NCI-H2227 treated with DMSO at 0.1 percent for 48 hours (cell line): ENCODE data around the gene KIAA0232.
"Not testable (repeated sequence)": the region's sequence is repeated elsewhere in the genome, so short reads cannot be mapped to it uniquely, and the experiment has no call there.

Experiments used
- DNase-seq: peaks from one replicate; lab custom pipeline; 2025; lab: John Stamatoyannopoulos, UW

The KIAA0232 gene

DNA sequence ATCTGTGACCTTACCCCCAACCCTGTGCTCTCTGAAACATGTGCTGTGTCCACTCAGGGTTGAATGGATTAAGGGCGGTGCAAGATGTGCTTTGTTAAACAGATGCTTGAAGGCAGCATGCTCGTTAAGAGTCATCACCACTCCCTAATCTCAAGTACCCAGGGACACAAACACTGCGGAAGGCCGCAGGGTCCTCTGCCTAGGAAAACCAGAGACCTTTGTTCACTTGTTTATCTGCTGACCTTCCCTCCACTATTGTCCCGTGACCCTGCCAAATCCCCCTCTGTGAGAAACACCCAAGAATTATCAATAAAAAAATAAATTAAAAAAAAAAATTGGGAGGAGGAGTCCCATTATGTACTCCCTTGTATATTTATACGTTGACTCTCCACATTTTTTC, 26.2 kb upstream of the KIAA0232 start:
- DNase-seq = not testable (repeated sequence)

DNA sequence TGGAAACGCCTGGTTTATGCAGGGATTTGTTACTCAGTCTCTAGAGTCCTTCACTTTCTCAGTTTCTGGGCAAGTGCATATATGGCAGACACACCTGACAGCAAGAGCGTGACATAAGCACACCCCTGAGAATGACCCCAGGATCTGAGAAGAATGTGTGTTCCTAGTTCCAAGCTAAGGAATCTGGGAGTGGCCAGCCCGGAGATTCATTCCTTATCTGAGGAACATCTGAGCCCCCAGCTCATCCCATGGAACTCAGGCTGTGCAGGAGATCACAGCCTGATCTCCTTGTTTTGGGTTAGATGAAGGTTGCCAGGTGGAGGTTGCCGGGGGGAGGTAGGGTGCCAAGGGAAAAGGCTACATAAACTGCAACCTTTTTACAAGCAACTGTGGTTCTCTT, 23.8 kb upstream of the KIAA0232 start:
- DNase-seq = no peak

GRCh38 chr4:6760865-6761264, 21.7 kb upstream of the KIAA0232 start:
- DNase-seq = no peak

- peak; percentile 19 for DNase-seq
Observed at GRCh38 chr4:6761649-6762615, 20.6 kb upstream of the KIAA0232 start.

- no peak for DNase-seq
Observed at GRCh38 chr4:6763330-6763851, 19.1 kb upstream of the KIAA0232 start.

GRCh38 chr4:6764976-6765620, 17.4 kb upstream of the KIAA0232 start:
- no peak for DNase-seq

GRCh38 chr4:6765703-6766102, 16.8 kb upstream of the KIAA0232 start:
- no peak for DNase-seq

GRCh38 chr4:6767386-6767747, 15.2 kb upstream of the KIAA0232 start:
- no peak for DNase-seq

- DNase-seq = no peak
Observed at GRCh38 chr4:6767748-6768538, 14.6 kb upstream of the KIAA0232 start.

DNA sequence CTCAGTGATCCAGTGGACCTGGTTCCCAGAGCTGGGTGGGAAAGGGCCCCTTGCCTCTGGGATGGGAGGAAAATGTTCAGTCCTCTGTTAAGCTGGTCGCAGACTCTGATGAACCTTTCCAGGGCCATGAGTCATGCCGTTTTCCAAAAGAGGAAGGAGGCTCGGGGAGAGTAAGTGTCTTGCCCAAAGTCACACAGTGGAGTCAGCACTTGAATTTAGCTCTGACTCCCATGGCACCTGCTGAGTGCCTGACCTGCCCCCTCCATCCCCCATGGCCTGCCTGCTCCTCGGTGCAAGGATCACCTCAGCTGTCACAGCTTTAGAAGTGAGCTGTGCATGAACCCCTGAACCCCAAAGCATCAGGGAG, 14.0 kb upstream of the KIAA0232 start:
- DNase-seq = no peak

DNA sequence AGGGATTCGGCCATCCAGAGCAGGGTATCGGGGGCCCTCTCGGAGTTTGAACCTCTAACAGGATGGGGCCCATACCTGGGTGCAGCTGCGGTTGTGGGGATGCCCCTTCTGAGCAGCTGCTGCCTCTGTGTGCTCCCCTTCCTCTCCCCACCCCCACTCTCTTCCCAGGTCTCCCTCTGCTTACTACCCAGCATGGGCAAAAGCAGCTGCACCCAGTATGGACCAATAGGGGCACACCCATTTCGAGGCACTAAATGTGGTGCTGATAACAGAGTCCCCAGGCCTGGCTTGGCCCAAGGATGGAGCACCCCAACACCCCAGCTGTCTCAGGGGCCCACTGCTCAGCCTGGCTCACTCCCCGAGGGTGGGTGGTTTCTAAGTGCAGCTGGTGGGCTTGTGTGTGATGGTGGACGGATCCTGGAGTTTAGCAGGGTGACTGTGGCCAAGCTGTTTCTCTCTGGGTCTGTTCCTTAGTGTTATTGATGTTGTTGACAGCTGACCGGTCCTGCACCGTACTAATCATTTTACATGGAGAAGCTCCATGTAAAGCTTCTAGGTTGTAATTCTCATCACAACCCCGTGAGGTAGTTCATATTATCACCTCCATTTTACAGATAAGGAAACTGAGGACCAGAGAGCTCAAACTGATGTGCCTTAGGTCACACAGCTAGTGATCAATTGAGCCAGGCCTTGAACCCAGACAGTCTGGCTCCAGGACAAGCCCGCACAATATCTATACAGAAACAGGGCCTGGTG, 13.1 kb upstream of the KIAA0232 start:
- no peak for DNase-seq

DNA sequence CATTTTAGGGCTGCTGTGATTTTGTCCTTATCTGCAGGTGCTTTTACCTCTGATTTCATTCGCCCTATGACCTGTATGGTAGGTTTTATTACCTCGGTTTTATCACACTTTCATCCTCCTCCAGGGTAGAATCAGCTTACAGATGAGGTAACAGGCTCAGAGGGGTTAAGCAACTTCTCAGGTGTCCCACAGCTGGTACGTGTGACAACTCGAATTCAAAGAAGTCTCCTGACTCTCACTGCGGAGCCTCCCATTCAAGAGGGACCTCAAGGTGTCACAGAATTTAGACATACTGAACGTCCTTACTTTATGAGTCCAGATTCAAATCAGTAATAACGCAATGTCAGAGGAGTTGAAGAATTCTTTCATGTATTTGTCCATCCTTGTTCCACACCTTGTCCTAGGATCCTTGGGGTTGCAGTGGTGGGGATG, 12.5 kb upstream of the KIAA0232 start:
- no peak for DNase-seq

- no peak for DNase-seq
Observed at GRCh38 chr4:6770581-6771228, 11.8 kb upstream of the KIAA0232 start.

DNA sequence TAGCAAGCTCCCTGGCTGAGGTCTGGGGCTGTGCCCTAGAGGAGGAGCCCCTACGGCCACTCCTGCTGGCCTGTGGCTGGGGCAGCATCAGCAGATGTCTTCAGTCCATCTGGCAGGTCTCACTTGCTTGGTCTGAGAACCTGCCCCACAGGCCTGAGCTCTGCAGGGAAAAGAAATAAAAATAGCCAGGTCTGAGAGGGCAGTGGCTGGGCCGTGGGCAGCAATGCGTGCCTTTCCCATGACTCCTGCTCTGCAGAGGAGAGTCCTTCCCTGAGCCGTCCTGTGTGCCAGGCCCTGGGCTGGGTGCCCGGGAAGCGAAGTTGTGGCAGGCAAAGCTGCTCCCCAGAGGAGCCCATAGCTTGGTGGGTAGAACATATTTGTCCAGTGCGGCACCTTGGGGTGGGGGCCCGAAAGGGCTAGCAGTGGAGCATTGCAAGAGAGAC, 11.3 kb upstream of the KIAA0232 start:
- no peak for DNase-seq

GRCh38 chr4:6772223-6772928, 10.2 kb upstream of the KIAA0232 start:
- DNase-seq = peak; percentile 13

DNA sequence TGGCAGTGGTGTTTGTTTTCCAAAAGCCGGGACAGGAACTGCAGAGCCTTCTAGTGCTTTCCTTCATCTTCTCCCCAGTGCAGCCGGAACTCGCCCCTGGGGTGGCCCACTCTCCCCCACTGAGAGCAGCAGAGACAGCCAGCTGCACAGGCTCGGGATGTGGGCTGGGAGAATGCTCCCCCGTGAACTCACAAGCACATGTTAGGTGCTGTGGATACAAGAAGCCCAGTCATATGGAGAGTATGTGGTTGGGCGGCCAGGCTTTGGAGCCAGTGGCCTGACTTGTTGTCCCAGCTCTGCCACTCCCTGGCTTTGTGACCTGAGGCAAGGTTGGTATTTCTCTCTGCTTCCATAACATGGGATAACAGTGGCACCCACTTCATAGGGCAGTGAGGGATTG, 9.4 kb upstream of the KIAA0232 start:
- no peak for DNase-seq

DNA sequence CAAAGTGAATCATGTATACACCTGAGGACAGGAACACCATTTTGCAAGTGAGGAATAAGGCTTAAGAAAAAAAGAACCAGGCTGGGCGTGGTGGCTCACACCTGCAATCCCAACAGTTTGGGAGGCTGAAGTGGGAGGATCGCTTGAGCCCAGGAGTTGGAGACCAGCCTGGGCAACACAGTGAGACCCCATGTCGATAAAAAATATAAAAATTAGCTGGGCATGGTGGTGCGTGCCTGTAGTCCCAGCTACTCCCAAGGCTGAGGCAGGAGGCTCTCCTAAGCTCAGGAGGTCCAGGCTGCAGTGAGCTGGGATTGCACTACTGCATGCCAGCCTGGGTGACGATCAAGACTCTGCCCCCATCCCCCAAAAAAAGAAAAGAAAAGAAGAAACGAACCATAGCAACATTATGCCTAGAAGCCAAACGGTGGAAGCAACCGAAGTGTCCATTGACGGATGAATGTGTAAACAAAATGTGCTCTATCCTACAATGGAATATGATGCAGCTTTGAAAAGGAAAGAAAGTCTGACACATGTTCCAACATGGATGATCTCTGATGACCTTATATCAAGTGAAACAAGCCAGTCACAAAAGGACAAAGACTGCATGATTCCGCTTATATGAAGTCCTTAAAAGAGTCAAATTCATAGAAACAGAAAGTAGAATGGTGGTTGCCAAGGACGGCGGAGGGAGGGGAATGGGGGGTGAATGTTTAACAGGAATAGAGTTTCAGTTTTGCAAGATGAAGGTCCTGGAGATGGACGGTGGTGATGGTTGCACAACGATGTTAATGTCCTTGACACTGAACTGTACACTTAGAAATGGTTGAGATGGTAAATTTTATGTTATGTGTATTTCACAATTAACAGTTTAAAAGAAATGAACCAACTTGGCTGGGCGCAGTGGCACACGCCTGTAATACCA, 8.6 kb upstream of the KIAA0232 start:
- no peak for DNase-seq

- DNase-seq = no peak
Observed at GRCh38 chr4:6775746-6776145, 6.8 kb upstream of the KIAA0232 start.

GRCh38 chr4:6776920-6777635, 5.4 kb upstream of the KIAA0232 start:
- DNase-seq = no peak
